H9 (cell line): ENCODE measurements around the gene SLCO3A1. TPM values are rescaled to one million over a fixed set of nuclear protein-coding genes. Genes with fewer than 3 reads are reported as not detected.

Experiments used
- DNase-seq: peaks from one replicate; pipeline ENCODE4 v3.0.0-alpha.2; 2017
- H2AFZ ChIP-seq: one replicate; pipeline ENCODE4 v1.6.1; 2013; ENCODE audit warnings: mild to moderate bottlenecking, low read length, control low read depth, moderate library complexity
- H2AK5ac ChIP-seq: 2 replicates; pipeline ENCODE4 v1.6.1; 2013; ENCODE audit warnings: low read length, control low read depth, mixed read lengths; ENCODE audit not compliant: insufficient read length
- H2BK120ac ChIP-seq: one replicate; pipeline ENCODE4 v1.6.1; 2013; ENCODE audit warnings: low read depth, mild to moderate bottlenecking, low read length, control low read depth, inconsistent platforms; ENCODE audit not compliant: poor library complexity, severe bottlenecking
- H2BK12ac ChIP-seq: 2 replicates; pipeline ENCODE4 v1.6.1; 2013; ENCODE audit warnings: low read length, control low read depth, mixed read lengths, low read depth; ENCODE audit not compliant: insufficient read length
- H2BK15ac ChIP-seq: 2 replicates; pipeline ENCODE4 v1.6.1; 2013; ENCODE audit warnings: low read depth, low read length, control low read depth
- H2BK20ac ChIP-seq: one replicate; pipeline ENCODE4 v1.6.1; 2013; ENCODE audit warnings: low read depth, mild to moderate bottlenecking, low read length, control low read depth, inconsistent platforms; ENCODE audit not compliant: poor library complexity, severe bottlenecking
- H2BK5ac ChIP-seq: 2 replicates; pipeline ENCODE4 v1.6.1; 2013; ENCODE audit warnings: low read length, control low read depth, mixed read lengths; ENCODE audit not compliant: insufficient read length
- H3K14ac ChIP-seq: 2 replicates; pipeline ENCODE4 v1.6.1; 2013; ENCODE audit warnings: low read length, control low read depth; ENCODE audit not compliant: insufficient read depth
- H3K18ac ChIP-seq: 2 replicates; pipeline ENCODE4 v1.6.1; 2013; ENCODE audit warnings: low read depth, mild to moderate bottlenecking, mixed read lengths, low read length, control low read depth; ENCODE audit not compliant: insufficient read length
- H3K23ac ChIP-seq: 2 replicates; pipeline ENCODE4 v1.6.1; 2013; ENCODE audit warnings: low read length, control low read depth, mixed read lengths, low read depth; ENCODE audit not compliant: insufficient read length
- H3K23me2 ChIP-seq: 2 replicates; pipeline ENCODE4 v1.6.1; 2013; ENCODE audit warnings: low read depth, mild to moderate bottlenecking, mixed read lengths, low read length, control low read depth; ENCODE audit not compliant: insufficient read length, poor library complexity, severe bottlenecking
- H3K27ac ChIP-seq: 2 replicates; pipeline ENCODE4 v1.5.1; 2013; ENCODE audit warnings: low read length, control low read depth, mixed read lengths, low read depth; ENCODE audit not compliant: insufficient read length
- H3K27me3 ChIP-seq: 2 replicates; pipeline ENCODE4 v1.6.1; 2013; ENCODE audit warnings: low read length, control low read depth, inconsistent platforms; ENCODE audit not compliant: insufficient read depth
- H3K4ac ChIP-seq: 2 replicates; pipeline ENCODE4 v1.6.1; 2013; ENCODE audit warnings: low read depth, mild to moderate bottlenecking, control low read depth, inconsistent platforms, low read length, moderate library complexity
- H3K4me1 ChIP-seq: 2 replicates; pipeline ENCODE4 v1.6.1; 2013; ENCODE audit warnings: low read length, control low read depth, inconsistent platforms; ENCODE audit not compliant: insufficient read depth
- H3K4me2 ChIP-seq: 2 replicates; pipeline ENCODE4 v1.6.1; 2013; ENCODE audit warnings: low read length, control low read depth, mixed read lengths; ENCODE audit not compliant: insufficient read length, insufficient read depth
- H3K56ac ChIP-seq: 2 replicates; pipeline ENCODE4 v1.6.1; 2013; ENCODE audit warnings: low read depth, mild to moderate bottlenecking, mixed read lengths, low read length, control low read depth; ENCODE audit not compliant: insufficient read length
- H3K79me1 ChIP-seq: 2 replicates; pipeline ENCODE4 v1.6.1; 2013; ENCODE audit warnings: low read depth, mild to moderate bottlenecking, moderate library complexity, low read length, control low read depth, inconsistent platforms; ENCODE audit not compliant: insufficient read depth, poor library complexity, severe bottlenecking
- H3K79me2 ChIP-seq: 2 replicates; pipeline ENCODE4 v1.6.1; 2013; ENCODE audit warnings: low read length, control low read depth, inconsistent platforms; ENCODE audit not compliant: insufficient read depth
- H3K9ac ChIP-seq: 2 replicates; pipeline ENCODE4 v1.6.1; 2013; ENCODE audit warnings: low read length, control low read depth, mixed read lengths; ENCODE audit not compliant: insufficient read length; ENCODE audit errors: extremely low read depth
- H3K9me3 ChIP-seq: one replicate; pipeline ENCODE4 v1.6.1; 2013; ENCODE audit warnings: low read depth, low read length, inconsistent platforms; ENCODE audit not compliant: control insufficient read depth
- H3T11ph ChIP-seq: one replicate; pipeline ENCODE4 v1.6.1; 2013; ENCODE audit warnings: mild to moderate bottlenecking, low read length, control low read depth, inconsistent platforms
- H4K20me1 ChIP-seq: one replicate; pipeline ENCODE4 v1.6.1; 2013; ENCODE audit not compliant: control insufficient read depth, insufficient read length, insufficient read depth
- H4K5ac ChIP-seq: 2 replicates; pipeline ENCODE4 v1.6.1; 2013; ENCODE audit warnings: low read depth, mild to moderate bottlenecking, mixed read lengths, low read length, control low read depth; ENCODE audit not compliant: insufficient read length
- H4K8ac ChIP-seq: replicated peaks from 2 replicates; pipeline ENCODE4 v1.6.1; 2013; ENCODE audit warnings: low read length, control low read depth, mixed read lengths, low read depth; ENCODE audit not compliant: insufficient read length
- H4K91ac ChIP-seq: 2 replicates; pipeline ENCODE4 v1.6.1; 2013; ENCODE audit warnings: low read depth, mild to moderate bottlenecking, moderate library complexity, mixed read lengths, low read length, control low read depth; ENCODE audit not compliant: insufficient read length
- H3K27ac Mint-ChIP-seq, 3 experiments: 2 replicates in 2 of 3; 3 replicates in 1 of 3; pipeline ENCODE4 v1.8.0; 2020 to 2021; ENCODE audit warnings: mixed read lengths in 3 of 3, mild to moderate bottlenecking in 1 of 3, moderate library complexity in 1 of 3
- H3K27me3 Mint-ChIP-seq: 2 replicates; pipeline ENCODE4 v1.8.0; 2021; ENCODE audit warnings: low read depth, mild to moderate bottlenecking, moderate library complexity, mixed read lengths
- H3K36me3 Mint-ChIP-seq, 3 experiments: 2 replicates in 2 of 3; 3 replicates in 1 of 3; pipeline ENCODE4 v1.8.0; 2020 to 2021; ENCODE audit warnings: low read depth in 3 of 3, mixed read lengths in 3 of 3; ENCODE audit not compliant: insufficient read depth in 1 of 3
- H3K4me1 Mint-ChIP-seq, 2 experiments: 2 replicates each; pipeline ENCODE4 v1.8.0; 2020; ENCODE audit warnings: mixed read lengths in 2 of 2
- H3K4me3 Mint-ChIP-seq, 2 experiments: 2 replicates in 1 of 2; 3 replicates in 1 of 2; pipeline ENCODE4 v1.8.0; 2020 to 2021; ENCODE audit warnings: mild to moderate bottlenecking in 2 of 2, mixed read lengths in 2 of 2, moderate library complexity in 1 of 2
- H3K9me3 Mint-ChIP-seq, 2 experiments: 2 replicates in 1 of 2; 3 replicates in 1 of 2; pipeline ENCODE4 v1.8.0; 2020; ENCODE audit warnings: mild to moderate bottlenecking in 2 of 2, mixed read lengths in 2 of 2, moderate library complexity in 1 of 2
- CTCF ChIP-seq: fragments of 200-600 bp; sonication (generic); conservative IDR thresholded peaks from 3 replicates; pipeline ENCODE4 v1.8.0; 2021; ENCODE audit warnings: antibody characterized with exemption, mild to moderate bottlenecking
- WGBS: extraction: QIAGEN DNeasy Blood & Tissue Kit; methylation state at CpG from one replicate; pipeline ENCODE4 v1.1.7; 2013; ENCODE audit warnings: missing lambda C conversion rate, low lambda C conversion rate, mixed read lengths; ENCODE audit not compliant: insufficient read length; ENCODE audit errors: extremely low coverage; 5-methylcytosine and 5-hydroxymethylcytosine counted together
- total RNA-seq: library from RNA; stranded (reverse); gene quantifications from 2 replicates; pipeline ENCODE4 v1.2.1, GENCODE V29; 2021

SLCO3A1 gene
- total RNA-seq, 1 experiment from 2014 or later: 9.4 TPM

- no peaks in the 10 kb centered on the region for H3K79me2 ChIP-seq
- Mint-ChIP-seq H3K36me3 (peaks cover 0 to 16% (median 9%) of the 10 kb centered on the region in 3 experiments; a peak in 4 of 7 replicates), H3K9me3 (peaks cover 0 to 5% of the 10 kb centered on the region in 2 experiments; a peak in 1 of 5 replicates), H3K27ac (no peak overlapping the region; a peak in 2 of 7 replicates), H3K4me1 (peaks cover 22 to 34% of the 10 kb centered on the region in 2 experiments), H3K27me3 (no peaks in the 10 kb centered on the region), H3K4me3 (no peak overlapping the region)
- peak; percentile 18 for DNase-seq
- H2AFZ ChIP-seq: no peak overlapping the region
- H3K18ac ChIP-seq: no peak overlapping the region
- no peak overlapping the region for H3K23ac ChIP-seq
- no peak overlapping the region for H4K91ac ChIP-seq
- 0 out of 2 replicates have a peak, but pooled peaks cover 4% of the 10 kb centered on the region for H3K4me1 ChIP-seq
- no peak overlapping the region for H4K5ac ChIP-seq
- H3K9me3 ChIP-seq: no peaks in the 10 kb centered on the region
- H3K14ac ChIP-seq: no peak overlapping the region
- H3K79me1 ChIP-seq: no peaks in the 10 kb centered on the region
- no peak overlapping the region for H3K27ac ChIP-seq
- no peak overlapping the region for H2BK5ac ChIP-seq
- no CpG with 5 or more reads among the region's 13 CpGs for WGBS
- no peak overlapping the region for H2BK12ac ChIP-seq
- TF ChIP-seq CTCF: no peak
- H2BK120ac ChIP-seq: no peak overlapping the region
- H3T11ph ChIP-seq: no peak overlapping the region
- no peaks in the 10 kb centered on the region for H3K23me2 ChIP-seq
- H3K9ac ChIP-seq: no peak overlapping the region
- H3K27me3 ChIP-seq: no peaks in the 10 kb centered on the region
- H3K4ac ChIP-seq: no peak overlapping the region
- H2BK15ac ChIP-seq: no peak overlapping the region
- H2BK20ac ChIP-seq: no peak overlapping the region
- no peak overlapping the region for H3K4me2 ChIP-seq
- H2AK5ac ChIP-seq: no peak overlapping the region
- no peaks in the 10 kb centered on the region for H4K20me1 ChIP-seq
- H3K56ac ChIP-seq: no peak overlapping the region
- no peak overlapping the region for H4K8ac ChIP-seq
Observed at GRCh38 chr15:92142242-92143232, 289.0 kb downstream of the SLCO3A1 start.
